Left lung (tissue), 10 donors: Measurements from ENCODE around the gene GTPBP2. TPM values are rescaled to one million over a fixed set of nuclear protein-coding genes. Genes with fewer than 3 reads are reported as not detected.

Experiments used
- ATAC-seq: fragments of 200-7000 bp; cut with Tn5 transposase; one replicate; pipeline ENCODE4 v1.9.1; 2020; ENCODE audit warnings: moderate library complexity
- DNase-seq, 4 donors: peaks; one replicate each; pipeline ENCODE4 v3.0.0-alpha.2; 2013 to 2020
- H3K27ac ChIP-seq, 2 donors: fragments of 200-600 bp; sonication (generic) in 1 of 2; one replicate each; pipeline versions ENCODE4 v1.5.0 to v1.8.0; 2020 to 2021
- H3K27me3 ChIP-seq, 2 donors: fragments of 200-600 bp; sonication (generic) in 1 of 2; one replicate each; pipeline versions ENCODE4 v1.5.0 to v1.8.0; 2020 to 2021
- H3K36me3 ChIP-seq, 2 donors: fragments of 200-600 bp; sonication (generic) in 1 of 2; one replicate each; pipeline versions ENCODE4 v1.5.0 to v1.8.0; 2020 to 2021
- H3K4me1 ChIP-seq, 2 donors: fragments of 200-600 bp; one replicate each; pipeline ENCODE4 v1.8.0; 2021
- H3K4me3 ChIP-seq, 2 donors: fragments of 200-600 bp; sonication (generic) in 1 of 2; one replicate each; pipeline versions ENCODE4 v1.5.0 to v1.8.0; 2020 to 2021; ENCODE audit warnings: mild to moderate bottlenecking in 1 of 2
- H3K9me3 ChIP-seq, 2 donors: fragments of 200-600 bp; sonication (generic) in 1 of 2; one replicate each; pipeline versions ENCODE4 v1.5.0 to v1.8.0; 2020 to 2021
- intact Hi-C, 2 donors: fragments of 100-400 bp; cut with DNase I; formaldehyde crosslinking; loops; one replicate each; pipeline versions ENCODE4 v1.11.2 to v1.14.2; 2022
- polyA plus RNA-seq, 6 donors: library from polyadenylated mRNA; unstranded; fragments of 120-200 nt; gene quantifications; one replicate each; pipeline ENCODE4 v1.2.1, GENCODE V29; 2013; ENCODE audit not compliant: insufficient read length in 6 of 6
- total RNA-seq, 2 donors: library from RNA; stranded (reverse); fragmentation: NEBNext Ultra II Directional; extraction: Animal tissue kit (Norgen Biotek cat#: 25700); gene quantifications; one replicate each; pipeline ENCODE4 v1.2.1, GENCODE V29; 2021
- TF ChIP-seq, protein P1 (sequence below), 2 donors: fragments of 200-600 bp; sonication (generic) in 1 of 2; IDR thresholded peaks; one replicate each; pipeline versions ENCODE4 v1.5.0 to v1.8.0; 2021; ENCODE audit warnings: antibody characterized with exemption in 2 of 2
- donor health status: DM: no; HTN: yes; CAD: no.
- donor health status: DM: no; HTN: no; CAD: no.

GTPBP2 gene
- total and polyA plus RNA-seq, 8 donors = 58.6 to 74.8 (median 70.7) TPM

- Histone ChIP-seq H3K4me3 (peak within 1 kb of the TSS; percentile 86 to 100), H3K27me3 (no peaks in the 10 kb centered on the region), H3K9me3 (no peaks in the 10 kb centered on the region), H3K4me1 (peaks cover 22 to 31% of the 10 kb centered on the region in 2 donors), H3K27ac (peak within 1 kb of the TSS; percentile 70 to 76), H3K36me3 (peaks cover 0 to 24% of the 10 kb centered on the region in 2 donors)
- intact Hi-C loops = no loop called here
- ATAC-seq (peak; percentile 97), DNase-seq (peak; percentile 89 to 99 (median 94))
- TF ChIP-seq, protein P1, sequence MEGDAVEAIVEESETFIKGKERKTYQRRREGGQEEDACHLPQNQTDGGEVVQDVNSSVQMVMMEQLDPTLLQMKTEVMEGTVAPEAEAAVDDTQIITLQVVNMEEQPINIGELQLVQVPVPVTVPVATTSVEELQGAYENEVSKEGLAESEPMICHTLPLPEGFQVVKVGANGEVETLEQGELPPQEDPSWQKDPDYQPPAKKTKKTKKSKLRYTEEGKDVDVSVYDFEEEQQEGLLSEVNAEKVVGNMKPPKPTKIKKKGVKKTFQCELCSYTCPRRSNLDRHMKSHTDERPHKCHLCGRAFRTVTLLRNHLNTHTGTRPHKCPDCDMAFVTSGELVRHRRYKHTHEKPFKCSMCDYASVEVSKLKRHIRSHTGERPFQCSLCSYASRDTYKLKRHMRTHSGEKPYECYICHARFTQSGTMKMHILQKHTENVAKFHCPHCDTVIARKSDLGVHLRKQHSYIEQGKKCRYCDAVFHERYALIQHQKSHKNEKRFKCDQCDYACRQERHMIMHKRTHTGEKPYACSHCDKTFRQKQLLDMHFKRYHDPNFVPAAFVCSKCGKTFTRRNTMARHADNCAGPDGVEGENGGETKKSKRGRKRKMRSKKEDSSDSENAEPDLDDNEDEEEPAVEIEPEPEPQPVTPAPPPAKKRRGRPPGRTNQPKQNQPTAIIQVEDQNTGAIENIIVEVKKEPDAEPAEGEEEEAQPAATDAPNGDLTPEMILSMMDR (IDR thresholded peaks at IDR 0.05) = no peak
Measured at GRCh38 chr6:43575772-43576551, 53.1 kb downstream of the GTPBP2 start, which contains the start of the genes POLH and XPO5. TSS of gene POLH (plus strand) at chr6:43576185. CDS start at chr6:43582320, 6,135 bp downstream. TSS of gene XPO5 (minus strand) at chr6:43576038. CDS start at chr6:43575864, 174 bp downstream.

- Histone ChIP-seq H3K9me3 (no peaks in the 10 kb centered on the region), H3K27ac (peak overlapping the region; percentile 70 to 76), H3K4me3 (peak overlapping the region; percentile 86 to 100), H3K4me1 (peaks cover 22 to 31% of the 10 kb centered on the region in 2 donors), H3K36me3 (peaks cover 0 to 31% of the 10 kb centered on the region in 2 donors), H3K27me3 (no peaks in the 10 kb centered on the region)
- DNase-seq (peak in 3 of 4 donors; percentile 33 to 90 (median 34)), ATAC-seq (peak; percentile 39)
- TF ChIP-seq, protein P1 (IDR thresholded peaks at IDR 0.05) = no peak
- intact Hi-C loops = no loop called here
Measured at GRCh38 chr6:43575105-43575771, 53.8 kb downstream of the GTPBP2 start.

- Histone ChIP-seq H3K9me3 (no peaks in the 10 kb centered on the region), H3K27ac (no peak overlapping the region), H3K27me3 (no peaks in the 10 kb centered on the region), H3K36me3 (peaks cover 0 to 60% of the 10 kb centered on the region in 2 donors), H3K4me3 (no peak overlapping the region), H3K4me1 (peaks cover 9 to 15% of the 10 kb centered on the region in 2 donors)
- intact Hi-C loops = no loop called here
- ATAC-seq = no peak
- TF ChIP-seq, protein P1 (IDR thresholded peaks at IDR 0.05) = no peak
- DNase-seq = no peak
Measured at GRCh38 chr6:43572015-43572414, 57.0 kb downstream of the GTPBP2 start.

DNA sequence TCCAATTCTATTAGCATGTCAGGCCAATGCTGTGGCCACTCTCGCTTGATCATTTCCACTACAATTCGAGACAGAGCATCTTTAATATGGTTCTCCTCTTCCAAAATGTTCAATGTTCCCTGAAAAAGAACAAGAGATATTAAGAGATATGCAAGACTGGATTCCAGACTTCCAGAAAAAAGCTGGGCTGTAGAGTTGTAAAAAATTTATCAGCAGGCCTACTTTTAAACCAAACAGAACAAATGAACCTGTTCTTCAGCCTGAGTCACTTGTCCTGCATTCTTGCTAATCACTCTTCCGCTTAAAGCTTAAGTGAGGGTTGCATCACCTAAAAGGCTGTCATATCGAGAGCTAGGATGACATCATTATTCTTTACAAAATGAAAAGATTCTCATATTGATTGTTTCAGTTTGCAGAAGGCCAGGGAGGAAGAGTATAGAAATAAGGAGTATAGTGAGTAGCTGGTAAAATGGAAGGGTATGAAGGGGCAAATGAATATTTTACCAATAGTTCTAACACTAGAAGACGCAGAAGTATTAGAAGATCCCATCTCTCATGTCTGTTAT lies 58.1 kb downstream of the GTPBP2 start:
- DNase-seq = no peak
- Histone ChIP-seq H3K27ac (no peak overlapping the region), H3K27me3 (no peaks in the 10 kb centered on the region), H3K4me3 (no peak overlapping the region), H3K36me3 (peaks cover 0 to 71% of the 10 kb centered on the region in 2 donors), H3K4me1 (peaks cover 9% of the 10 kb centered on the region in 2 donors), H3K9me3 (no peaks in the 10 kb centered on the region)
- no peak for ATAC-seq
- TF ChIP-seq, protein P1 (IDR thresholded peaks at IDR 0.05) = no peak
- intact Hi-C loops = no loop called here

Other genes starting within 250 kb of the GTPBP2 start
- 10 to 100 TPM; 38.5 to 43.8 TPM for gene ABCC10, start 201.7 kb downstream of the GTPBP2 start, total RNA-seq
- gene ABCC10, start 201.7 kb downstream of the GTPBP2 start, polyA plus RNA-seq = 10 to 100 TPM; 19.7 to 33.4 (median 28.8) TPM
- 1 to 10 TPM in 1 of 2 donors, under 1 TPM in 1; 0.93 to 1.0 TPM for gene DLK2, start 173.7 kb downstream of the GTPBP2 start, total RNA-seq
- 1 to 10 TPM; 1.3 to 2.6 (median 2.0) TPM for gene DLK2, start 173.7 kb downstream of the GTPBP2 start, polyA plus RNA-seq
- gene TJAP1, start 151.7 kb downstream of the GTPBP2 start, total RNA-seq = 10 to 100 TPM; 24.5 to 27.9 TPM
- 10 to 100 TPM; 35.6 to 46.9 (median 39.7) TPM for gene TJAP1, start 151.7 kb downstream of the GTPBP2 start, polyA plus RNA-seq
- gene LRRC73, start 118.9 kb downstream of the GTPBP2 start, total RNA-seq = 1 to 10 TPM in 1 of 2 donors, under 1 TPM in 1; 0.52 to 1.5 TPM
- under 1 TPM; 0.30 to 0.99 (median 0.60) TPM for gene LRRC73, start 118.9 kb downstream of the GTPBP2 start, polyA plus RNA-seq
- 100 to 1,000 TPM; 101 to 128 TPM for gene YIPF3, start 112.3 kb downstream of the GTPBP2 start, total RNA-seq
- 100 to 1,000 TPM; 123 to 137 (median 132) TPM for gene YIPF3, start 112.3 kb downstream of the GTPBP2 start, polyA plus RNA-seq
- 10 to 100 TPM; 31.9 to 46.3 TPM for gene POLR1C, start 112.2 kb downstream of the GTPBP2 start, total RNA-seq
- gene POLR1C, start 112.2 kb downstream of the GTPBP2 start, polyA plus RNA-seq = 10 to 100 TPM; 32.1 to 40.7 (median 35.5) TPM
- 10 to 100 TPM; 24.0 to 36.8 TPM for gene XPO5, start 53.2 kb downstream of the GTPBP2 start, total RNA-seq
- 10 to 100 TPM; 37.6 to 52.9 (median 46.3) TPM for gene XPO5, start 53.2 kb downstream of the GTPBP2 start, polyA plus RNA-seq
- 10 to 100 TPM; 17.8 to 29.0 TPM for gene POLH, start 53.1 kb downstream of the GTPBP2 start, total RNA-seq
- 10 to 100 TPM; 19.3 to 29.8 (median 24.3) TPM for gene POLH, start 53.1 kb downstream of the GTPBP2 start, polyA plus RNA-seq
- gene MAD2L1BP, start 6.6 kb upstream of the GTPBP2 start, total RNA-seq = 10 to 100 TPM; 19.3 to 24.6 TPM
- 10 to 100 TPM; 23.2 to 26.1 (median 25.4) TPM for gene MAD2L1BP, start 6.6 kb upstream of the GTPBP2 start, polyA plus RNA-seq
- 1 to 10 TPM in 1 of 2 donors, under 1 TPM in 1; 0.32 to 1.9 TPM for gene RSPH9, start 15.8 kb upstream of the GTPBP2 start, total RNA-seq
- gene RSPH9, start 15.8 kb upstream of the GTPBP2 start, polyA plus RNA-seq = 1 to 10 TPM; 2.8 to 5.6 (median 4.0) TPM
- 10 to 100 TPM; 27.0 to 32.5 TPM for gene MRPS18A, start 58.5 kb upstream of the GTPBP2 start, total RNA-seq
- gene MRPS18A, start 58.5 kb upstream of the GTPBP2 start, polyA plus RNA-seq = 10 to 100 TPM; 34.8 to 45.0 (median 39.6) TPM
- 100 to 1,000 TPM; 147 to 154 TPM for gene VEGFA, start 140.9 kb upstream of the GTPBP2 start, total RNA-seq
- 100 to 1,000 TPM; 195 to 349 (median 326) TPM for gene VEGFA, start 140.9 kb upstream of the GTPBP2 start, polyA plus RNA-seq